IMR-90 (cell line): ENCODE results near the gene PDGFC. TPM values are rescaled to one million over a fixed set of nuclear protein-coding genes. Genes with fewer than 3 reads are reported as not detected.

Experiments
- ATAC-seq: fragments of 200-7000 bp; cut with Tn5 transposase; 2 replicates; pipeline ENCODE4 v1.9.1; 2020; ENCODE audit warnings: low read depth, mild to moderate bottlenecking, moderate library complexity
- BruUV-seq: library from RNA; stranded (reverse); fragments of 400-500 nt; replicated peaks from 2 replicates; lab custom pipeline; 2021; lab: Mats Ljungman, UMichigan
- CTCF ChIA-PET: fragments of 300-600 bp; formaldehyde crosslinking; extraction: SDS; loops from one replicate; lab custom pipeline; 2021; ENCODE audit warnings: antibody characterized with exemption; lab: Yijun Ruan, JAX
- POLR2A ChIA-PET: fragments of 300-600 bp; sonication (Branson Sonifier 250); formaldehyde crosslinking; loops from one replicate; lab custom pipeline; 2022; ENCODE audit warnings: antibody characterized with exemption; ENCODE audit not compliant: unreplicated experiment; lab: Charles Lee
- DNase-seq: peaks from one replicate; pipeline ENCODE4 v3.0.0; 2013
- H2AFZ ChIP-seq: replicated peaks from 2 replicates; pipeline ENCODE3; 2013; ENCODE audit warnings: low read length, mild to moderate bottlenecking; ENCODE audit not compliant: poor library complexity
- H2AK5ac ChIP-seq: 2 replicates; pipeline ENCODE4 v1.6.1; 2013; ENCODE audit warnings: low read depth, low read length, inconsistent platforms
- H2AK9ac ChIP-seq: replicated peaks from 2 replicates; pipeline ENCODE3; 2013; ENCODE audit warnings: mild to moderate bottlenecking, low read depth, low read length, moderate library complexity; ENCODE audit not compliant: poor library complexity
- H2BK120ac ChIP-seq: 2 replicates; pipeline ENCODE4 v1.6.1; 2013; ENCODE audit warnings: low read depth, low read length, inconsistent platforms
- H2BK15ac ChIP-seq: 3 replicates; pipeline ENCODE4 v1.6.1; 2013; ENCODE audit warnings: low read depth, low read length, inconsistent platforms
- H2BK20ac ChIP-seq: 2 replicates; pipeline ENCODE4 v1.6.1; 2013; ENCODE audit warnings: low read depth, mild to moderate bottlenecking, inconsistent platforms, low read length, moderate library complexity
- H2BK5ac ChIP-seq: 2 replicates; pipeline ENCODE4 v1.6.1; 2013; ENCODE audit warnings: mild to moderate bottlenecking, low read depth, low read length, inconsistent platforms; ENCODE audit not compliant: poor library complexity, severe bottlenecking
- H3K14ac ChIP-seq: replicated peaks from 2 replicates; pipeline ENCODE4 v1.6.1; 2013; ENCODE audit warnings: low read depth, low read length, inconsistent platforms
- H3K18ac ChIP-seq: 2 replicates; pipeline ENCODE4 v1.6.1; 2013; ENCODE audit warnings: low read depth, low read length, control low read depth
- H3K23ac ChIP-seq: 2 replicates; pipeline ENCODE4 v1.6.1; 2013; ENCODE audit warnings: low read depth, low read length, inconsistent platforms
- H3K27ac ChIP-seq: 2 replicates; pipeline ENCODE4 v1.5.1; 2013; ENCODE audit warnings: mild to moderate bottlenecking, control low read depth, low read length; ENCODE audit not compliant: insufficient read depth
- H3K27me3 ChIP-seq: 2 replicates; pipeline ENCODE4 v1.6.1; 2013; ENCODE audit warnings: low read length; ENCODE audit not compliant: control insufficient read depth, insufficient read depth
- H3K36me3 ChIP-seq: 2 replicates; pipeline ENCODE4 v1.6.1; 2013; ENCODE audit warnings: low read length, mixed read lengths; ENCODE audit not compliant: control insufficient read depth, insufficient read depth
- H3K4ac ChIP-seq: 2 replicates; pipeline ENCODE4 v1.6.1; 2013; ENCODE audit warnings: low read depth, low read length, inconsistent platforms
- H3K4me1 ChIP-seq: 2 replicates; pipeline ENCODE4 v1.6.1; 2013; ENCODE audit warnings: low read length, mixed read lengths; ENCODE audit not compliant: control insufficient read depth, insufficient read depth
- H3K4me2 ChIP-seq: 2 replicates; pipeline ENCODE4 v1.6.1; 2013; ENCODE audit warnings: low read depth, mild to moderate bottlenecking, control low read depth, low read length, moderate library complexity
- H3K4me3 ChIP-seq: 2 replicates; pipeline ENCODE4 v1.5.1; 2013; ENCODE audit warnings: low read depth, mild to moderate bottlenecking, control low read depth, low read length, moderate library complexity; ENCODE audit not compliant: insufficient read depth
- H3K56ac ChIP-seq: 2 replicates; pipeline ENCODE4 v1.6.1; 2013; ENCODE audit warnings: low read length, inconsistent platforms; ENCODE audit not compliant: insufficient read depth; ENCODE audit errors: extremely low read depth
- H3K79me1 ChIP-seq, 2 experiments: 2 replicates each; pipeline ENCODE4 v1.6.1; 2013; ENCODE audit warnings: low read length in 2 of 2, inconsistent platforms in 1 of 2, low read depth in 1 of 2
- H3K9ac ChIP-seq: 2 replicates; pipeline ENCODE4 v1.6.1; 2013; ENCODE audit warnings: low read depth, low read length, control low read depth
- H3K9me1 ChIP-seq: 2 replicates; pipeline ENCODE4 v1.6.1; 2013; ENCODE audit warnings: low read length, inconsistent platforms; ENCODE audit not compliant: insufficient read depth
- H3K9me3 ChIP-seq: 2 replicates; pipeline ENCODE4 v1.6.1; 2013; ENCODE audit warnings: low read length; ENCODE audit not compliant: control insufficient read depth, insufficient read depth
- H4K20me1 ChIP-seq: 2 replicates; pipeline ENCODE4 v1.6.1; 2013; ENCODE audit warnings: low read length, inconsistent platforms; ENCODE audit not compliant: insufficient read depth
- H4K5ac ChIP-seq: 2 replicates; pipeline ENCODE4 v1.6.1; 2013; ENCODE audit warnings: mild to moderate bottlenecking, low read depth, low read length, control low read depth
- H4K8ac ChIP-seq, 2 experiments: 2 replicates each; pipeline ENCODE4 v1.6.1; 2013; ENCODE audit warnings: low read depth in 2 of 2, low read length in 2 of 2, control low read depth in 1 of 2, inconsistent platforms in 1 of 2
- H4K91ac ChIP-seq: 2 replicates; pipeline ENCODE4 v1.6.1; 2013; ENCODE audit warnings: low read depth, low read length, inconsistent platforms; ENCODE audit not compliant: insufficient read depth
- FOS ChIP-seq: fragments of 150-350 bp; IDR thresholded peaks from 2 replicates; pipeline ENCODE4 v1.6.1; 2016; ENCODE audit warnings: low read depth, low read length
- WGBS, 2 experiments: methylation state at CpG; one replicate each; pipeline versions ENCODE4 v1.1.5 to v1.1.7; 2013; ENCODE audit warnings: missing lambda C conversion rate in 2 of 2; ENCODE audit not compliant: insufficient read length in 1 of 2; ENCODE audit errors: extremely low coverage in 2 of 2; 5-methylcytosine and 5-hydroxymethylcytosine counted together
- dilution Hi-C: fragments of 300-500 bp; cut with HindIII; formaldehyde crosslinking; loops from one replicate; pipeline ENCODE4 v1.14.3; 2018; ENCODE audit warnings: low sequenced_read_pairs; ENCODE audit not compliant: unreplicated experiment
- in situ Hi-C: fragments of 300-500 bp; cut with MboI; formaldehyde crosslinking; loops from 3 replicates; pipeline ENCODE4 v1.14.3; 2019; ENCODE audit warnings: low sequenced_read_pairs, inconsistent platforms, mixed read lengths
- intact Hi-C: fragments of 100-400 bp; cut with micrococcal nuclease; formaldehyde crosslinking; loops from 2 replicates; pipeline ENCODE4 v1.10.0; 2022
- polyA plus RNA-seq, 3 experiments: library from polyadenylated mRNA; depleted of rRNA; stranded (reverse); fragments of >200 nt; gene quantifications; 2 replicates each; pipeline ENCODE4 v1.2.3, GENCODE V29; 2012; ENCODE audit warnings: low replicate concordance in 1 of 3
- total RNA-seq: library from RNA; depleted of rRNA; stranded (reverse); fragments of >200 nt; gene quantifications from 2 replicates; pipeline ENCODE4 v1.2.3, GENCODE V29; 2012

PDGFC gene
- total and polyA plus RNA-seq, 2 of the 4 experiments (the other 2 are of a cell fraction), result 19.8 to 90.7 TPM

- 40% methylated on average over 1 of the region's 3 CpGs; no CpG with 5 or more reads in 1 of the 2 experiments for WGBS, 2 experiments
- H3K4me2 ChIP-seq, result no peak overlapping the region
- DNase-seq, result peak; percentile 33
Measured at GRCh38 chr4:156954587-156954986, 17.0 kb downstream of the PDGFC start.

More at GRCh38 chr4:156954587-156954986, 17.0 kb downstream of the PDGFC start:
- Histone ChIP-seq H3K9me1 (peaks cover 5% of the 10 kb centered on the region), H2BK120ac (no peak overlapping the region), H3K4ac (no peak overlapping the region), H2BK15ac (no peak overlapping the region), H3K9ac (no peak overlapping the region), H3K23ac (no peak overlapping the region), H2AK9ac (no peak overlapping the region), H3K79me1 (peaks cover 28 to 45% of the 10 kb centered on the region in 2 experiments), H2AFZ (no peak overlapping the region), H4K20me1 (peaks cover 8% of the 10 kb centered on the region; the same call in 1 of the 2 replicates), H4K8ac (no peak overlapping the region), H3K27ac (no peak overlapping the region), H3K18ac (no peak overlapping the region), H2BK20ac (no peak overlapping the region), H4K91ac (no peak overlapping the region), H3K4me3 (no peak overlapping the region), H3K27me3 (no peaks in the 10 kb centered on the region), H3K14ac (no peak overlapping the region), H3K56ac (no peak overlapping the region), H4K5ac (0 out of 2 replicates have a peak overlapping the region, but pooled peaks have one; percentile 12), H3K36me3 (no peaks in the 10 kb centered on the region; the same call in 1 of the 2 replicates), H3K9me3 (no peaks in the 10 kb centered on the region), H3K4me1 (peaks cover 9% of the 10 kb centered on the region), H2AK5ac (no peak overlapping the region), H2BK5ac (no peak overlapping the region)
- dilution Hi-C loops (no loop called here), intact Hi-C loops (no loop called here), in situ Hi-C loops (loop anchor here (25.0 kb wide), 1 partner anchor 992 kb away; the partner anchor contains the start of gene CTSO)
- ChIA-PET CTCF (no interaction called here), POLR2A (no interaction called here)
- no peak for TF ChIP-seq FOS
- no peak for ATAC-seq
- no TSS peak for BruUV-seq
